G401 (cell line): ENCODE data around the gene ZC4H2. TPM values are rescaled to one million over a fixed set of nuclear protein-coding genes. Genes with fewer than 3 reads are reported as not detected.
"Not testable (repeated sequence)": the region's sequence is repeated elsewhere in the genome, so short reads cannot be mapped to it uniquely, and the experiment has no call there.

ENCODE experiments used
- DNase-seq: peaks from one replicate; pipeline ENCODE4 v3.0.0-alpha.2; 2015; ENCODE audit warnings: low spot score
- in situ Hi-C: cut with HindIII; loops from 2 replicates; pipeline ENCODE4 v1.10.0; 2016; ENCODE audit warnings: low sequenced_read_pairs, mixed read lengths
- total RNA-seq: library from RNA; depleted of rRNA; stranded (reverse); fragments of >200 nt; shearing (Covaris generic); gene quantifications from 2 replicates; pipeline ENCODE4 v1.2.3, GENCODE V29; 2014; rRNA removed

ZC4H2 gene, protein sequence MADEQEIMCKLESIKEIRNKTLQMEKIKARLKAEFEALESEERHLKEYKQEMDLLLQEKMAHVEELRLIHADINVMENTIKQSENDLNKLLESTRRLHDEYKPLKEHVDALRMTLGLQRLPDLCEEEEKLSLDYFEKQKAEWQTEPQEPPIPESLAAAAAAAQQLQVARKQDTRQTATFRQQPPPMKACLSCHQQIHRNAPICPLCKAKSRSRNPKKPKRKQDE
- not detected in 2 replicates for total RNA-seq

- DNase-seq: peak; percentile 90
- in situ Hi-C loops: no loop called here
Measured at GRCh38 chrX:64975989-64976672, at the start of gene ZC4H2. ZC4H2 (minus strand) TSS chrX:64976450; CDS start chrX:64976377, 73 bp downstream.

DNA sequence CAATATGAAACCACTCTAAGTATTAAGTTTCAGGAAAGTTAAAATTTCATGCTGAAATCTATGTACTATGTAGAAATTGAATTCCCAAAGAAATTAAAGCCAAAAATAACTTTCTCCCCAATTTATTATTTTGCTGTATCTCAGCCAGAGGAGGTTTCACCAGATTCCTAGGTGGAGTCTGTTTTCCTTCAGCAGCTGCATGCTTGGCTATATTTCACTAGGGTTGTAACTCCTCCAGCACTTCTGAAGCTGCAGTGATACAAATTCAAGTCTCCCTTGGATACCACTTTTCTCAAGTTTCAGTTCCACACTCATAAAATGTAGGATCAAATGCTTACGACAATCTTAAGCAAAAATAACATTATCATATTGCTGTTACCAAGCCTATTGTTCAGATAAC, 41.2 kb upstream of the ZC4H2 start:
- no peak for DNase-seq
- in situ Hi-C loops: no loop called here

- no peak for DNase-seq
- in situ Hi-C loops: no loop called here
Measured at GRCh38 chrX:65014230-65014629, 38.0 kb upstream of the ZC4H2 start.

DNA sequence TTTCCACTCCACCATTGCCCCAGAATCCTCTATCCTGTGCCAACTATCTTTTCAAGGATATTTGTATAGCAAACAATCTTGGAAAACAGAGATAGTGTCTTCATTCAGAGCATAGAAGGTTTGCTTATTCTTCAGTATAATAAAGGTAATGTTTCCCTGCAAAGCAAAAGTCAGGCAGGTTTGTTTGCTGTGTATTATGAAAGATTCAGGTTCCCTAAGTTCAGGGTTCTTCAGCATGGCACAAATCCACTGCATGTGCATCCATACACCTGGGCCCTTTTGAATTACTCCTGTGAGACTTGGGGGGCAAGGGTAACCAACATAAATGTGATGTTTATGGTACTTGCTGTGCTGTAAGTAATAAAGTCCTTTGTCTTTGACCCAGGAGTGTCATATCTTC, 33.2 kb upstream of the ZC4H2 start:
- in situ Hi-C loops: no loop called here
- no peak for DNase-seq

- in situ Hi-C loops, DNase-seq: not testable (repeated sequence)
Measured at GRCh38 chrX:65002208-65002607, 26.0 kb upstream of the ZC4H2 start.

- DNase-seq: no peak
- in situ Hi-C loops: no loop called here
Measured at GRCh38 chrX:64996805-64997204, 20.6 kb upstream of the ZC4H2 start.

DNA sequence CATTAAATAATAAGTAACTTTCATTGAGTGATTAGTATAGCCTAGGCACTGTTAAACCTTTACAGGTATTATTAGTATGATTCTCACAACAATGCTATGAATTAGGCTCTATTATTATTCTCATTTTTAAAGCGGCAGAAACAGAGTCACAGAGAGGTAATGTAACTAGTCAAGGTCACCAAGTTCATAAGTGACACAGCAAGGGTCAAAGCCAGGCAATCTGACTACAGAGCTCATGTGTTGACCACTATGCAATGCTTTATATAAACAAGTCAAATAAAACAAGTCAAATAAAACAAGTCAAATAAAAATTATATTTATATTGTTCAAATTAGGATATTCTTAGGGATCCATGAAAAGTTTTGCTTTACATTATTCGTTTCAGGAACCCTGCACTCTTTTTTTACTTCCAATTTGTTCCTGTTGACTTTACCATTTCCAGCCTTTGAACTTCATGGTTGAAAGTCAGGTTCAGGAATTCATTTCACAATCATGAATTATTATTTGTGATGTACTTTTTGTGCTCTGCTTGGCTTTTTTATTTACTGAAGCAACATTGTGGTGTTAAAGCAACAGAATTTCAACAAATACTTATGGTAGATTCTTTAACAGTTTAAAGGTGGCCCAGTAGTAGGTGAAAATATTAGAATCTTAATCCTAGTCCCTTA, 18.0 kb upstream of the ZC4H2 start:
- in situ Hi-C loops: no loop called here
- DNase-seq: no peak

GRCh38 chrX:64977830-64978229, 1.6 kb upstream of the ZC4H2 start:
- DNase-seq: no peak
- in situ Hi-C loops: no loop called here

- no peak for DNase-seq
- in situ Hi-C loops: no loop called here
Measured at GRCh38 chrX:64977051-64977450, 801 bp upstream of the ZC4H2 start.

DNA sequence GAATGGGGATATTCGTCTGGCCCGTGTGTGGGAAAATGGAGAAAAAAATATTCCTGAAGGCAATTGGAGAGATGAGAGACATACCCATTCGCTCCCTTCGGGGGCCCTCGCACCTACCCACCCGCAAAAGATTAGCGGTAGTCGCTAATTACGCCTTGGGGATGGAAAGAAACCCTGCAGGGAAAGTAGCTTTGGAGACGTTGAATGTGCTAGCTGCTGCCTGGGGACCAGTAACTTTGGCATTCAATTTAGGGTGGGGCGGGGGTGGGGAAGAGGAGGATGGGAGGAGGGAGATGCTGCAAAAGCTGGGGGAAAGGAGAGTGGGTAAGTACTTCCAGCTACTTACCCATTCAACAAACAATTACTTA, 407 bp upstream of the ZC4H2 start:
- DNase-seq: peak; percentile 14
- in situ Hi-C loops: no loop called here

DNA sequence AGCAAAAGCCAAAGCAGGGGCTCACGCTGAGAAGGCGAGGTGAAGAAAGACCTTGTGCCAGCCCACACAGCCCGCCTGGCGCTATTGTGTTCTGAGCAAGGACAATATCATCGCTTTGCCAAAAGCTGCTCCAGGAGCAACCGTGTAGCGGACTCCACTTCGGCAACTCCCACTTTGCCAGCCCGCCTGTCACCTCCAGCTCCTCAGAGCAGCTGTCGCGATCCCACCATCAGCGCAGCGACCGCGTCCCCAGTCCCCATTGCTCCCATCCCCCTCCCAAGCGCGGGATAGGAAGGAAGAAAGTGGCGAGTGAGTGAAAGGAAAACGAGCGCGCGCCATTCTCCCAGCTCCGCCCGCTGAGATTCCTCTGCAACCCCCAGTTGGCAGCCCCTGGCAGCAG, 759 bp downstream of the ZC4H2 start:
- DNase-seq: peak; percentile 60
- in situ Hi-C loops: no loop called here

- in situ Hi-C loops: no loop called here
- DNase-seq: no peak
Measured at GRCh38 chrX:64925480-64925879, 50.8 kb downstream of the ZC4H2 start.

GRCh38 chrX:64908121-64908520, 68.1 kb downstream of the ZC4H2 start:
- no peak for DNase-seq
- in situ Hi-C loops: no loop called here

DNA sequence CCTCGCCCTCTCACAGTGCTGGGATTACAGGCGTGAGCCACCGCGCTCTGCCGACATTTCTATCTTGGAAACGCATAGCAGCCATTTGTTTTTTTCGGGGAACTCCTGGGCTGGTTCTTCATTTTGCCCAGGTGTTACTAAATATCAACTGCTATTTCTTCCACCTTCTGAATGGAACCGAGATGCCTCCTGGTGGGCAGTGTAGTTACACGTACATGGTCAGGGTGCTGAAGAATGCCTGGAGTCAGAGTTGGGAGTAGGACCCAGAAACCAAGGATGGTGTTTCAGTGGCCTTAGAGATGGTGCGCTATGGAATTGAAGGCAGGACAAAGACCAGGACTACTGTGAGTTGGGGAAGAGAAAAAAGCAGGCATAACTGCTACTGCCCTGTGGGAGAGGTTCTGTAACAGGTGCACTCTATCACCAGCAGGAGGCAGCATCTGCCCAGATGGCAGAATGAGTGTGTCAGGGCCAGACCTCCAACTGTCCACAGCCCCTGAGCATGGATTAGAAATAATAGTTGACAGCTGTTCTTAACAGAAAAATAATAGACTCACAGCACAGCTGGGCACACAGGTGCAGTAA, 81.7 kb downstream of the ZC4H2 start:
- no peak for DNase-seq
- in situ Hi-C loops: no loop called here

DNA sequence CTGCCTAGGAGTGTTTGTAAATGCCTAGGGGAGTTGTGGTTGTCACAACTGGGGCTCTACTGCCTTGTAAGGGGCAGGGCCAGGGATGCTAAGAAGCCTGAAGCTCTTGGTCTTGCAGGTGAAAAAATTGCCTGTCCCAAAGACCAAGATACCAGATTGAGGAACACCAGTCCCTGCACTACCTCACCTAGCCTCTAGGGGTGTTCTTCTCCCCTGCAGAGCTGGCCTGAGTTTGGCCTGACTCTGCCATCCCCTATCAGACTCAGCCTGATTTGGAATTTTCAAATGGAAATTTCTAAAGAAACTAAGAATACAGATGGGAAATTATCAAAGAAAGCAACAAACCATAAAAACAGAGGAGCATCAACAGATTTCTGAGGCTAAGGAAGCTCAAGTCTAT, 90.4 kb downstream of the ZC4H2 start:
- in situ Hi-C loops: no loop called here
- DNase-seq: no peak

DNA sequence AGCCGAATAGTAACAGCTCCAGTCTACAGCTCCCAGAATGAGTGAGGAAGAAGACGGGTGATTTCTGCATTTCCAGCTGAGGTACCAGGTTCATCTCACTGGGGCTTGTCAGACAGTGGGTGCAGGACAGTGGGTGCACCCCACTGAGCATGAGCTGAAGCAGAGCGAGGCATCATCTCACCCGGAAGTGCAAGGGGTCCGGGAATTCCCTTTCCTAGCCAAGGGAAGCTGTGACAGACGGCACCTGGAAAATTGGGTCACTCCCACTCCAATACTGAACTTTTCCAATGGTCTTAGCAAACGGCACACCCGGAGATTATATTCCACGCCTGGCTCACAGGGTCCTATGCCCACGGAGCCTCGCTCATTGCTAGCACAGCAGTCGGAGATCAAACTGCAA, 97.5 kb downstream of the ZC4H2 start:
- DNase-seq, in situ Hi-C loops: not testable (repeated sequence)

- in situ Hi-C loops: no loop called here
- DNase-seq: no peak
Measured at GRCh38 chrX:64867217-64867616, 109.0 kb downstream of the ZC4H2 start.
